PFSK-1 (cell line): ENCODE data around the gene PRKAG2.

Source experiments
- FOXP2 ChIP-seq: optimal IDR thresholded peaks from 2 replicates; pipeline ENCODE3; 2011; ENCODE audit warnings: borderline replicate concordance, control low read depth, inconsistent platforms; ENCODE audit not compliant: insufficient read depth; ENCODE audit errors: extremely low read length, extremely low read depth
- POLR2AphosphoS5 ChIP-seq: IDR thresholded peaks from 2 replicates; pipeline ENCODE4 v1.6.1; 2012; ENCODE audit warnings: low read depth, mild to moderate bottlenecking, control low read depth, low read length, moderate library complexity
- SIN3A ChIP-seq: IDR thresholded peaks from 2 replicates; pipeline ENCODE4 v1.6.1; 2012; ENCODE audit warnings: mild to moderate bottlenecking, low read length, moderate library complexity, borderline replicate concordance; ENCODE audit not compliant: insufficient read depth

DNA sequence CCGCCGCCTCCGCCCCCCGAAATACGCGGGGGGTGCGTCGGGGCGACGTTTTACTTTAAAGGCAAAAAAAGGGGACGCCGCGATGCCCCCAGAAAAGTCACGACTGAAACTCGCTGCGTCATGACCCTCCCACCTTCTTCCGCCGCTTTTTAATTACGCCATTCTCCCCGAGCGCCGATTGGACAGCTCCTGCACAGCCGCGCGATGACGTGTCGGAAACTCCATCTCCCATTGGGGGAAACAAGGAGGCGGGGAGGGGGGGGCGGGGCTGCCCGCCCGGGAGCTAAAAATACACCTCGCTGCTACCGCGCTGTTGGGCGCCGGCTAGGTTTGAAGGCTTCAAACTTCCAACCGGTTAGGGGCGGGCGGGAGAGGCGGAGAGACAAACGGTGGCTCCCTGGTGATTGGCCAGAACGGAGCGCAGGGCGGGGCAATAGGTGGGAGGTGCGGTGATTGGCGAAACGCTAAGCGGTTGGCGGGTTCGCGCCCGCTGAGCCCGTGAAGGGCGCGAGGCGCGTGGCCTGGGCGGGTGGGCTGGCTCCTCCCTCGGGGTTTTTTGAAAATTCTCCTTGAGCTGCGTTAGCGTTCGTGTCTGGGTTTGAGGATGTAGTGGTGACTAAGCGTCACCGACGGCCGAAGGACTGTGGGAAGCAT lies 357.0 kb downstream of the PRKAG2 start, which contains the start of gene RHEB:
- TF ChIP-seq POLR2AphosphoS5: 0 out of 2 replicates have a peak, but pooled peaks have one; percentile 20
- TF ChIP-seq FOXP2: no peak
- TF ChIP-seq SIN3A: 0 out of 2 replicates have a peak, but pooled peaks have one; percentile 7
